Iris pigment epithelial cell (primary cell): ENCODE results near the gene C6orf163.
A peak's percentile ranks its signal among the peaks of the same experiment; 100 is the strongest.
"Not testable (repeated sequence)": the region's sequence is repeated elsewhere in the genome, so short reads cannot be mapped to it uniquely, and the experiment has no call there.

Source experiments
- DNase-seq: peaks from one replicate; pipeline ENCODE4 v3.0.0-alpha.2; 2011; ENCODE audit warnings: low read depth

The C6orf163 gene

DNA sequence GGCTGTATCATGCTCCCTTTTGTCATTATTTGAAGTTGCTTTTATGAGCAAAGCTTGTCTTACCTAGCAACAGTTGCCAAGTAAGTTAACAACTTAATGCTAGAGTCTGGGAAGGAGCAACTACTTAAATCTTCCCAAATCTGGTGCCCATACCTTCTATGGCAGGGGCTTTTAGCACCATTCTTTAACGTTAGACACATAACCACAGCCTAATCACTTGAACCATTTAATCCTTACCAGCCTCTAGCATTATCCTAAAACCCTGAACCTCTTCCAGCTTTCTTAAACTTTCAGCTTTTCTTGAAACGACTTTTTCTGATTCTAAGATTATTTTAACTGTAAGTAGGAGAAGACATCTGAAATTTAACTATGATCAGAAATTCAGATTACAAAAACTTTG, at the start of gene C6orf163:
Gene C6orf163, plus strand, starts transcription at position 83 of the 400 bp plus-strand sequence. Its CDS starts 287 bp downstream, at position 370.
- DNase-seq, result no peak

DNA sequence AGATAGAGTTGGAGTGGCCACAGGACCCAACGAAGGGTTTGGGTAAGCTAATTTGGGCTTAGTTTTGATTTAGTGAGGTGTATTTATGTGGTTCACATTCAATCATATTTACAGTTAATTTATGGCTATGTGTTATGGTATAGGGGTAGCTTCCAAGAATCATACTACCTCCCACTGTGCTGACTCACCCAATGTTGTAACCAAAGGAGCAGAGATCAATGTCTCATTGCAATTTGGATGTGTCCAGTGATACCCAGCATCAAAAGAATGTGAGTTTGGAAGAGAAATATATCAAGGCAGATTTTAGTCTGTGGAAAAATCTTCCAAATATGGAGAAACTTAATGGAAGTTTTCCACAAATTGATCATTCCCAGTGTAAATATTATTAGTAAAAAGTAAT, 47.5 kb upstream of the C6orf163 start:
- DNase-seq, result peak; percentile 10

DNA sequence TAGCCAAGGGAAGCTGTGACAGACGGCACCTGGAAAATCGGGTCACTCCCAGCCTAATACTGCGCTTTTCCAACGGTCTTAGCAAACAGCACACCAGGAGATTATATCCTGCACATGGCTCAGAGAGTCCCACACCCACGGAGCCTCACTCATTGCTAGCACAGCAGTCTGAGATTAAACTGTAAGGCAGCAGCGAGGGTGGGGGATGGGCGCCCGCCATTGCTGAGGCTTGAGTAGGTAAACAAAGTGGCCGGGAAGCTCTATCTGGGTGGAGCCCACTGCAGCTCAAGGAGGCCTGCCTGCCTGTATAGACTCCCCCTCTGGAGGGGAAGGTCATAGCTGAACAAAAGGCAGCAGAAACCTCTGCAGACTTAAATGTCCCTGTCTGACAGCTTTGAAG, 43.3 kb upstream of the C6orf163 start:
- DNase-seq, result not testable (repeated sequence)

DNA sequence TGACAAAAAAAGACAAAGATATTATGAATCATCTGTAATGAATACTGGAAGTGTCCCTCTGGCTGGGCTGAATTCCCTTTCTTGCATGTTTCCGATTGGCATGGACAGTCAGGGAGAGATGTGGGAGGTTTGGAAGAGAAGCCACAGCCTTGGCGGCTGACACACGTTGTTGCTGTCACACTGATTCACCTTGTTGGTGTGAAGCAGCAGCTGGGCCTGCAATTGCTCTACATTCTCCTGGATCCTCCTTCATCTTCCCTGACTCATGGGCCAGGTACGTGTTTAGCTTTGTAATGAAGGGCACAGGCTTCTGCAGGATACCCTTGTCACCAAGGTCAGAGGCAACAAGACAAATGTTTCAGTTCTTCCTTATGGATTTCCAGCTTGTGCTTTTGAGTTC, 35.6 kb upstream of the C6orf163 start:
- no peak for DNase-seq

DNA sequence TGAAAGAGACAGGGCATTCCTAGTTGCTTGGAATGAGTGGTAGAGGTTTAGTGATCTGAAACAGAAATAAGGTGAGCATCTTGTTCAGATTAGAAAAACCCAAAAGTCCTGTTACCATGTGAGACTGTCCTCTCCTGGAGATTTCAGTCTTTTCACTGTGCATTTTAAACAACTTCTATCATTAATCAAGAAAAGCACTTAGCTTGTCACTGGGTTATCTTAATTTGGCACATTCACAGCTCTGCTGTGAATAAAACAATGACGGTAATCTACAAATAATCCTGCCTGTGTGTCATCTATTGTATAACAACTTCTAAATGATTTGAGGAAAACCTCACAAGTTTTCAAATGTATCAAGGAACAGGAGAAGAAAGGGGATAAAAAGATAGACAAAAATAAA, 31.8 kb upstream of the C6orf163 start:
- no peak for DNase-seq

DNA sequence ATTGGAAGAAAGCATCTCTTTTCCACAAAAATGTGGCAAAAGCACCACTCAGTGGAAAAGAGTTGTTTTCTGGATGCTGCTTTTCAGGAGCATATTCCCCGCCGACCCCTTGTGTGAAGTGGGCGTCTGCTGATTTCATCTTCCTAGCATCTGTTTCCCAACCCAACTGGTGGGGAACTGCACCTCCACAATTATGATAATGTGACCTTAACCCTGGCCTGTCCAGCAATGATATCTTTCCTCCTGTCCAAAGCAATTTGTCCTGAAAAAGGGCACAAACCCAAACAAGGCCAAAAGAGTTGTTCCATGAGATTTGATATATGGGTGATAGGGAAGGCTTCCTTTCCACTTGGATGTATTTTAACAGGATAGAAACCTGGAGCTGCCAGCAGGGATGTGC, 29.5 kb upstream of the C6orf163 start:
- no peak for DNase-seq

DNA sequence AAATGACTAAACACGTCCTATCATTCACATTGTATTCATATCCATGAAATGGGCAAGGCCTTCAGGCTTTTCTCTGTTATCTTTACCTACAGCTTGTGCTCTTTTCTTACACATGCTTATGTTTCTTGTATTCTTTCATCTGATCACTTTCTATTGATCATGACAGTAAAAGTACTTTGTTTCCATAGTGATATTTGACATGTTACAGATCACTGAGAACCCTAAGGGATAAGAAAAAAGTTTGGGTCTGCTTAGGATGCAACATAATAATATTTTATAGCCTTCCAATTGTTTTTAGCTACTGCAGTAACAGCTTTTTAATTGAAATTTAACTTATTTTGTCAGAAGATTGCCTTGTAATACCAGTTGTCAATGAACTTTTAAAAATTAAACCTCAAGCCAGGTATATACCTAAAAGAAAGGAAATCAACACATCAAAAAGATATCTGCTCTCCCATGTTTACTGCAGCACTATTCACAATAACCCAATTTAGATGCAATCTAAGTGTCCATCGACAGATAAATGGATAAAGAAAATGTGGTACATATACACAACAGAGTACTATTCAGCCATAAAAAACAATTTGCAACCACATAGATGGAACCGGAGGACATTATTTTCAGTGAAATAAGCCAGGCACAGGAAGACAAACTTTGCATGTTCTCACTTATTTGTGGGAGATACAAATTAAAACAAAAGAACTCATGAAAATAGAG, 25.2 kb upstream of the C6orf163 start:
- no peak for DNase-seq

DNA sequence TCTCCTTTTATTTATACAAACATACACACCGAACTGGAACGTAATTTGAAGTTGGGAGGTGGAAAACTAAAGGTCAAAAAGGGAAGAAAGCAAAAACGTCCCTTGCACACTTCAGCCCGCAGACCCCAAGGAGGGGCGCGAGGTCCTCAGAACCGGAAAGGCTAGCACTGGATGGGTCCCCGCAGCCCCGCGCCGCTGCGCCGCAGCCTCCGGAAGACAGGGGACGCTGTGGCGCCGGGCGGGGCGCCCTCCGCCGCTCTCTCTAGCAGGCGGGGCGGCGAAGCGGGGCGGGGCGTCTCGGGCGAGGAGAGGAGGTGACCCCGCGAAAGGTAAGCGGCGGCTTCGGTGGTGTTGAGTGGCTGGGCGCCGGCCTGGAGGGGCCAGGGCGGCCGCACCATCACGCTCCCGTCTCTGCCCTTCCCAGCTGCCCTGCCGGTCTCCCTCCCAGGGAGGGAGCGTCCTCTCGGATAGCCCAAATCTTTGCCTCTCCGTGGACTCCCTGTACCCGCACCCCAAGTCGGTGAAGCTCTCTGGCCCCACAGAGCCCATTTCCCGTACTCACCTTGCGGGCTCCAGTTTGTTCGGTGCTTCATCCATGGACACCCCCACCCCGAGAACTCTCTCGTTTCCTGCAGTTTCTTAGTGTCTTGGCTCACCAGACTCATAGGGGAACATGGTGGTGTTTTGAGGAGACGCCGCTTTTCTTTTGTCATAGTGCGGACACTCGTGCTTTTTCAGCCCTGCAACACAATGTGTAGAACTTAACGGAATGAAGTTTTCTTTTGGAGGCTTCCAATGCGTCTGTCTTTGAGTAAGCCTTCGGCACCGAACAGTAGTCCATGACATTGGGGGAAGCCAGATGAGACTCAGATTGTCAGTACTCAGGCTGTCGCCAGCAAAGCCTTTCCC, 22.1 kb upstream of the C6orf163 start, which contains the start of gene SMIM8:
Gene SMIM8, plus strand, starts transcription at position 285 of the 909 bp plus-strand sequence. CDS start 14,444 bp downstream, outside the sequence.
- peak; percentile 70 for DNase-seq

DNA sequence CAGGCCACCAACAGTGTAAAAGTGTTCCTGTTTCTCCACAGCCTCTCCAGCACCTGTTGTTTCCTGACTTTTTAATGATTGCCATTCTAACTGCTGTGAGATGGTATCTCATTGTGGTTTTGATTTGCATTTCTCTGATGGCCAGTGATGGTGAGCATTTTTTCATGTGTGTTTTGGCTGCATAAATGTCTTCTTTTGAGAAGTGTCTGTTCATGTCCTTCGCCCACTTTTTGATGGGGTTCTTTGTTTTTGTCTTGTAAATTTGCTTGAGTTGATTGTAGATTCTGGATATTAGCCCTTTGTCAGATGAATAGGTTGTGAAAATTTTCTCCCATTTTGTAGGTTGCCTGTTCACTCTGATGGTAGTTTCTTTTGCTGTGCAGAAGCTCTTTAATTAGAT, 20.7 kb upstream of the C6orf163 start:
- DNase-seq, result not testable (repeated sequence)

DNA sequence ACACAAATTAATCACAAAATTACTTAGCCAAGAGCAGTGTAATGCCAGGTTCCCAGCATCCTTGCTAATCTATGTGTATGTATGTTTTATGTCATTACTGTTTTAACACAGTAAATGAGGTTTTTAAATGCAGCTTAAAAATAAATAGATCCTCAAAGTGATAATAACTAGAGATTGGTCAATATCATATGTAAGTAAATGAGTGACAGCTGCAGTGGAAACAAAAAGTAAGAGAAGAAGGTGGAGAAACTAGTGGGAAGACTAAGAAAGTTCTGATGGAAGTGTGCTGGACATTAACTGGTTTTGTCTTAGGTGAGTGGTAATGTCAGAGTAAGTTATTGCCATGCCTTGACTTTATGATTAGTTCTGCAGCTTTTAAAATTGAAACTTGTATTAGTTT, 13.7 kb upstream of the C6orf163 start:
- no peak for DNase-seq

DNA sequence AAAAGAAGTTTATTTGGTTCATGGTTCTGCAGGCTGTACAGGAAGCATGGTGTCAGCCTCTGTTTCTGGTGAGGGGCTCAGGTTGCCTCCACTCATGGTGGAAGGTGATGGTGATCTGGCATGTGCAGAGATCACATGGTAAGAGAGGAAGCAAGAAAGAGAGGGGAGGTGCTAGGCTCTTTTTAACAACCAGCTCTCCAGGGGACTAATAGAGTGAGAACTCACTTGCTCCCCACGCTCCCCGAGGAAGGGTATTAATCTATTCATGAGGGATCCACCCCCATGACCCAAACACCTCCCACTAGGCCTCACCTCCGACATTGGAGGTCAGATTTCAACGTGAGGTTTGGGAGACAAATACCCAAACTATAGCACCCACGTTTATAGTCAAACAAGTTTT, 11.6 kb upstream of the C6orf163 start:
- DNase-seq, result no peak

DNA sequence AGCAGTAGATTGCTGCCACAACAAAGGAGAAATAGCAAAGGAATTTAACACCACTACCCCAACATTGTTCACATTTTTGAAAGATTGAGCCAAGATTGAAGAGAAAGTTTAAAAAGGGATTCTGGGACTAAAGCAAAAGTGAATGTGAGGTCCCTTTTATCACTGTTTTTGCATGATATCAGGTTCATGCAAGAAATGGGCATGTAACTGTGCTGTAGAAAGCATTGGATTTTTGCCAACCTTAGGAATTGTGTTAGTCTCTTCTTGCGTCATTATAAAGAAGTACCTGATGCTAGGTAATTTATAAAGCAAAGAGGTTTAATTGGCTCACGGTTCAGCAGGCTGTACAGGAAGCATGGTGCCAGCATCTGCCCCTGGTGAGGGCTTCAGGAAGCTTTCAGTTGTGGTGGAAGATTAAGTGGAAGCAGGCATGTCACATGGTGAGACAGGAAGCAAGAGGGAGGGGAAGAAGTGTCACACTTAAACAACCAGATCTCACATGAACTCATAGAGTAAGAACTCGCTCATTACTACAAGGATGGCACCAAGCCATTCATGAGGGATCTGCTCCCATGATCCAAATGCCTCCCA, 10.9 kb upstream of the C6orf163 start:
- DNase-seq, result peak; percentile 18

DNA sequence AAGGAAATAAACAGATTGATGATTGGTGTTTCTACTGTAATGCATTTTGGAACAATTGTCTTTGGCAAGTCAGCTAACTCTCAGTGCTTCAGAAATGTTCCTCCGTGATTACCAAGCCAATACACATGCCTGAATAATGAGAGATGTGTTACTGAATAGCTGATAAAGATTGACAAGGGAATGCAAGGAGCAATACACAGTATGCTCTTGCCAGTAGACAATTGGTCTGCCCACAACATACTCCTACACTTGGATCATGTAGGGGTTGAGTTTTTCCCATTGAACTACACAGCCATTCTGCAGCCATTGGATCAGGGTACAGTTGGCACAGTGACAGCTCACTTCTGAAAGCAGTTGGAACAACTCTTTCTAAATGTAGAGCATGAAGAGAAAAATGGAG, 9.9 kb upstream of the C6orf163 start:
- no peak for DNase-seq

DNA sequence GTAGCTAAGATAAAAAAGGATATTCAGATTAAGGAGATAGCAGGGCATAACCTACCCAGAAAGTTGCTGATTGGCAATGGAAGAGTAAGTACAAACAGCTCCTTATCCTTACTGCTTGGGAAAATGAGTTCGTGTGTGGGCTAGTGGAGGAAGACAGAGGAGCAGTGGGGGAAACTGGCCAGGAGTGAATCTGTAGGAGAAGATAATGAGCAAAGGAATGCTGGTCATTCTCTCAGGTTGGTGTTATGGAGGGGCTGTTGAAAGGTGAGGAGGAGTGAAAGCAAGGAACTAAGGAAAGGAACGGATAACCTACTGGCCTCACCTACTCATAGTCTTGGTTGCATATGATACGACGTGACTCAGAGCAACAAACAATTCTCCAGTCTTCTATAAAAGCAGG, 8.2 kb upstream of the C6orf163 start:
- no peak for DNase-seq

DNA sequence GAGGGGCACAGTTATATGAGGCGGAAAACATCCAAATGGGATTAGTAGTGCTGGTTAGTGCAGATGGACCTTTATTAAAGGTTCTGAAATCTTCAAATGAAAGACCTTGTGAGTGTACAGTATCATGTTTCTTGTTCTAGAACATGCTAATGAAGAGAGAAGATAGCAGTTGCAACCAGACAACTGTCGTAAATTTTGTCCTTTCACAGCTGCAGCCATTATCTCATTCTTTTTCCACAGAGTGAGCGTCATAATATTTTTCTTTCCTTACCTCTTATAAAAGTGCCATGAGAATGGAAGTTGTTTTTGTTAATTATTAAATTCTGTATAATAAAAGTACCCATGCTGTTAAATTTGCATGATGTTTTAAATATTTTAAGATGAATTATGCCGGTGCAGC, 4.4 kb upstream of the C6orf163 start:
- DNase-seq, result no peak

DNA sequence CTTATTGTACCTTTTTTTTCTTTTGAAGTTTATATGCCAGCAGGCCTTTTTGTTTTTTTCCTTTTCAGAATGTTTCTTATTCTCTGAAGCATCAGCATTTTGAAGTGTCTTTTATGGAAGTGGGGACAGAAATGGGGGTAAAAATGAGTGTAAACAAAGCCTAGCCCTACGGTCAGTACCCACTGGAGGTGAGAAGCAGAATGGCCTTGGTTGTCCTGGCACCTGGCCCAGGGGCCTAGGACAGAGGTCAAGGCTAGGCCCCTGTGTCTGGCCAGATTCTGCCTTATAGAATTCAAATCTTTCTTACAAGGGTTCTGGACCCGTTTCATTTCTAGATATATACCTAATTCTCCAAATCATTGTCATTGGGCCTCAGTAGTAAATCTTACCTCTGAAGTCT, 3.5 kb upstream of the C6orf163 start:
- DNase-seq, result no peak

DNA sequence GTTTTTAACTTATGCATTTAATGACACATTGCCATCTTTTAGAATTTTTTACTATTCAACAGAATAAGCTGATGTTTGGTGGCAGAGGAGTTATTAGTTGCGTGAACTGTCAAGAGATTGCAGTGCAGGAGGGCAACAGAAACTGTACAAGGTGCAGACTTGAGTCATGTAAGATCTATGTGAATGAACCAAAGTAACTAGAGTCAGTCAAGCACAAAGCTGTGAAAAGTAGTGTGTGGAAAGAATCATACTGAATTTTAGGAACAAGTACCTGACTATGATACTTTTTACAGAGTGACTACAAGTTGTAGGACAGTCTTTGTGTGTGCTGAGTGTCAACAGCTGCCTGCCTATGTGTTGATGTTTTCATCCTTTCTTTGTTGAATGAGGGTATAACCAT, 2.7 kb upstream of the C6orf163 start:
- no peak for DNase-seq

DNA sequence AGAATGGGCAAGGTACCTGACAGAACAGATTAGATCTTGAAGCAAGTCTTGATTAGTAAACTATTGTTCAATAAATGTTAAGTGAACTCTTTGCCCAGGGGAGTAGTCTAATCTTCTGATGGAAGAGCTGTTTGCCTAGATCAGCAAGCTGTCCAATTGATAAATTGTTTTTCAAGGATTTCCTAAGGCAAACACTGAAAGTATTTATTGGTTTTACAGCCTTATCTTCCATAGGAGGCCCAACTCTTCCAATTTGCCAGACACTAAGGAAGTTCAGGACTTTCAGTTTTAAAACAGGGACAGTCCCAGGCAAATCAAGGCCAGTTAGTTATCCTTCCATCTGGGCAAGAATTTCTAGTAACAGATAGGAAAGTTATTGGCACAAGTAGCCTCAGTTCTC, 1.8 kb upstream of the C6orf163 start:
- DNase-seq, result no peak

DNA sequence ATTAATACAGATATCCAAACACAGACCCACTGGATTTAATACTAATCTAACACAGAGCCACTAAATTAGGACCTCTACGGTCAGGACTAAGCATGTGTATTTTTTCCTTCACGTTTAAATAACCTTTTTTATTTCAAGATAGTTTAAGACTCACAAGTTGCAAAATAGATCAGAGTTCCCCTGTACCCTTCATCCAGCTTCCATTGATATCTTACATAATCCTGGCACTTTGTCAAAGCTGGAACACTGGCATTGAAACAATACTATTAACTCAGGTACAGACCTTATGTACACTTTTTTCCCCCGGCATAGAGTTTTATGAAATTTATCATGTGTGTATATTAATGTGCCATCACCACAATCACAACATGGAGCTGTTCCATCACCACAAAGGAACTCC, 2.1 kb downstream of the C6orf163 start:
- DNase-seq, result no peak

DNA sequence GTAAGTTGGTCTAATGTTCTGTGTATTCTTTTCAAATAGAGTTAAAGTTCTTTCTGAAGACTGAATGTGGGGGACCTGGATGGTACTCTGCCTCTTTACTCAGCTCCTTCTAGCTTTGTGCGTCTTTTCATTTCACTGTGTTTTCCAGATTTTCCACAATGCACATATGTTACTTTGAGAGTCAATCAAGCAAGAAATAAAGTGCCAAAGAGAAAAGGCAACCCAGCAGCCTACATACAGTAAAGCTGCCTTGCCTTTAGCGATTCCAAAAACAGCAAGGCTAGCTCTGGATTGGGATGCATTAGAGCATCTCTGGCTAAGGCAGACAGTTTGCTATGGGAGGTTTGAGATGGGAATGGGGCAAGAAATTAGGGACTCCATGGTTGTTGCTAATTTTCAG, 5.3 kb downstream of the C6orf163 start:
- no peak for DNase-seq

DNA sequence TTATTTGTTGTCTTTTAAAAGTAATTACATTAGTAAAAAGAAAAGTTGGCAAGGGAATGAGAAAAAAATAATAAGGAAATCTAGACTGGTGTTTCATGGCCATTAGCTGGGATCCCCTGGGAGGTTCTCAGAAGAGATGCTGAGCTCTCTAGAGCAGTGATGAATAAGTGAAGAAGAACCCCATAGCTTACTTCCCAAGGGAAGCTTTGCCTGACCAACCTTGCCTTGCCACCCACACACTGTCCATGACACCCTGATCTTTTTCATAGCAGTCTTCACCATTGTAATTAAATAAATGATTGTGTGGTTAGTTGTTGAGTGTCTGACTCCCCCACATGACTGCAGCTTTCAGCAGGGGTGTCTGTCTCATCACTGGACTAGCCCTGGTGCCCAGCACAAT, 5.9 kb downstream of the C6orf163 start:
- DNase-seq, result no peak

DNA sequence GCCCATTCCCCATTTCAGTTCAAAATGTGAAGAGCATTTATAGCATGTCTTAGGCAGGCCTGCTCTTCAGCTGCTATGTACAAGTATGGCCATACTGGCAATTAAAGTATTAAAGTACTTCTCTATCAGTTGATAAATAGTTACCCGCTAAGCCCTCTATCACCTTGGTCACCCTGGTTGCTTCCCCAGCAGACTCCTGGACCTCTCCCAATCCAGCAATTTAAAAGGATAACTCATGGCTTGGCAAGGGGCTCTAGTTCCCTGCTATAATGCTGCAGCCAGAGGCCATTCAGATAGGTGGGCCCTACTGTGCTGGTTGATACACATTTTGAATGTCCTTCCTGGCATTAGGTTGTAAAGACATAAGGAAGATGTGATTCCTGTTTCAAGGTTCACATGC, 7.0 kb downstream of the C6orf163 start:
- DNase-seq, result no peak

DNA sequence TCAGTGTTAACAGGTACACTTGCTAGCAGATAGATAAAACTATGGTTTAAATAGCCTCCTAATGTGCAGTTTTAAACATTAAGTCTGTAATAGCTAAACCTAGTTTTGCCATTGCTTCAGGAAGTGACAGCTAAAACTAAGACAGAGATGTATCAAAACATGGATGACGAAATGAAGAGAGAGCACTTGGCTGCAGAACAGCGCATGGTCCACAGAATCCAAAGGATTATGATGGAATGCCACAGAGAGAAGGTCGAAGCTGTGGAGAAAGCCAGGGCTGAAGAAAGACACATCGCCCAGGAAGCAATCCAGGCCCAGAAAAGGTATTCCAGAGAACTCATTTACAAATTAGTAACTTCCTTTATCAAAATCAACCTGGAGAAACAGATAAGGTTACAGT, 11.6 kb downstream of the C6orf163 start:
- DNase-seq, result no peak
